Neural progenitor cell (in vitro differentiated cells): ENCODE measurements around the gene PIK3R3. TPM values are rescaled to one million over a fixed set of nuclear protein-coding genes. Genes with fewer than 3 reads are reported as not detected.

Experiments
- DNase-seq: peaks from one replicate; pipeline ENCODE4 v3.0.0-alpha.2; 2016; ENCODE audit warnings: low spot score
- H2AFZ ChIP-seq: fragments of 200-600 bp; sonication (generic); replicated peaks from 2 replicates; pipeline ENCODE4 v1.6.1; 2016; ENCODE audit warnings: antibody characterized with exemption
- H3F3A ChIP-seq: fragments of 200-600 bp; sonication (generic); 2 replicates; pipeline ENCODE4 v1.6.1; 2016; ENCODE audit warnings: antibody characterized with exemption, low read depth
- H3K27ac ChIP-seq: fragments of 200-600 bp; sonication (generic); 2 replicates; pipeline ENCODE4 v1.5.1; 2016; ENCODE audit warnings: mild to moderate bottlenecking
- H3K27me3 ChIP-seq: fragments of 200-600 bp; sonication (generic); 2 replicates; pipeline ENCODE4 v1.6.1; 2016; ENCODE audit warnings: mild to moderate bottlenecking, moderate library complexity
- H3K36me3 ChIP-seq: fragments of 200-600 bp; sonication (generic); 2 replicates; pipeline ENCODE4 v1.5.1; 2016
- H3K4me1 ChIP-seq: fragments of 200-600 bp; sonication (generic); 2 replicates; pipeline ENCODE4 v1.6.1; 2016; ENCODE audit warnings: mixed run types
- H3K4me2 ChIP-seq: fragments of 200-600 bp; sonication (generic); 2 replicates; pipeline ENCODE4 v1.6.1; 2016
- H3K4me3 ChIP-seq: fragments of 200-600 bp; sonication (generic); 2 replicates; pipeline ENCODE4 v1.5.1; 2016
- H3K79me2 ChIP-seq: fragments of 200-600 bp; sonication (generic); 2 replicates; pipeline ENCODE4 v1.6.1; 2016; ENCODE audit warnings: low read depth
- H3K9ac ChIP-seq: fragments of 200-600 bp; sonication (generic); 2 replicates; pipeline ENCODE4 v1.6.1; 2016
- H3K9me3 ChIP-seq: fragments of 200-600 bp; sonication (generic); 2 replicates; pipeline ENCODE4 v1.5.1; 2016; ENCODE audit warnings: low read depth
- H4K20me1 ChIP-seq: fragments of 200-600 bp; sonication (generic); 2 replicates; pipeline ENCODE4 v1.6.1; 2016; ENCODE audit warnings: low read depth
- H3K27ac Mint-ChIP-seq: 3 replicates; pipeline ENCODE4 v1.8.0; 2021; ENCODE audit warnings: mixed read lengths
- H3K27me3 Mint-ChIP-seq: 2 replicates; pipeline ENCODE4 v1.8.0; 2022; ENCODE audit warnings: low read depth, mild to moderate bottlenecking, inconsistent platforms, moderate library complexity, mixed read lengths; ENCODE audit not compliant: insufficient read depth
- H3K36me3 Mint-ChIP-seq: 3 replicates; pipeline ENCODE4 v1.8.0; 2021; ENCODE audit warnings: mixed read lengths
- H3K4me1 Mint-ChIP-seq: 3 replicates; pipeline ENCODE4 v1.8.0; 2021; ENCODE audit warnings: mixed read lengths
- H3K4me3 Mint-ChIP-seq: 3 replicates; pipeline ENCODE4 v1.8.0; 2021; ENCODE audit warnings: mild to moderate bottlenecking, moderate library complexity, mixed read lengths
- H3K9me3 Mint-ChIP-seq: 3 replicates; pipeline ENCODE4 v1.8.0; 2020; ENCODE audit warnings: mixed read lengths
- CTCF ChIP-seq: fragments of 200-600 bp; sonication (generic); IDR thresholded peaks from 2 replicates; pipeline ENCODE4 v1.5.1; 2017; ENCODE audit warnings: antibody characterized with exemption, mild to moderate bottlenecking
- EZH2 ChIP-seq: fragments of 200-600 bp; sonication (generic); IDR thresholded peaks from 2 replicates; pipeline ENCODE4 v1.6.1; 2017; ENCODE audit warnings: antibody characterized with exemption, mild to moderate bottlenecking, moderate library complexity
- EZH2phosphoT487 ChIP-seq: fragments of 200-600 bp; sonication (generic); IDR thresholded peaks from 2 replicates; pipeline ENCODE4 v1.6.1; 2017; ENCODE audit warnings: antibody characterized with exemption
- total RNA-seq: library from RNA; depleted of rRNA; stranded (reverse); fragments of >200 nt; gene quantifications from 2 replicates; pipeline ENCODE4 v1.2.3, GENCODE V29; 2015; ENCODE audit warnings: low replicate concordance

PIK3R3 gene
- total RNA-seq, 1 donor from 2014 or later, result 107 TPM

GRCh38 chr1:46070164-46070814, 62.1 kb downstream of the PIK3R3 start:
- H3K4me3 ChIP-seq, result no peak overlapping the region
- peaks cover 93% of the 10 kb centered on the region for H4K20me1 ChIP-seq
- no peaks in the 10 kb centered on the region for H3K27me3 Mint-ChIP-seq
- peaks cover 37% of the 10 kb centered on the region for H3K79me2 ChIP-seq
- TF ChIP-seq EZH2phosphoT487 (no peak), EZH2 (no peak), CTCF (no peak)
- no peak overlapping the region for H2AFZ ChIP-seq
- peaks cover 28% of the 10 kb centered on the region for H3K36me3 ChIP-seq
- H3K9me3 Mint-ChIP-seq, result no peaks in the 10 kb centered on the region
- no peak overlapping the region for H3K4me3 Mint-ChIP-seq
- H3K4me1 Mint-ChIP-seq, result peaks cover 2% of the 10 kb centered on the region
- H3K4me1 ChIP-seq, result peaks cover 3% of the 10 kb centered on the region
- peaks cover 23% of the 10 kb centered on the region for H3K36me3 Mint-ChIP-seq
- H3F3A ChIP-seq, result peaks cover 19% of the 10 kb centered on the region
- H3K9ac ChIP-seq, result no peak overlapping the region
- no peaks in the 10 kb centered on the region for H3K9me3 ChIP-seq
- no peak for DNase-seq
- H3K27me3 ChIP-seq, result no peaks in the 10 kb centered on the region
- no peak overlapping the region for H3K4me2 ChIP-seq
- no peak overlapping the region for H3K27ac Mint-ChIP-seq
- no peak overlapping the region for H3K27ac ChIP-seq

- Histone ChIP-seq H3K4me1 (no peaks in the 10 kb centered on the region), H3F3A (peaks cover 19% of the 10 kb centered on the region)
- H3K27me3 Mint-ChIP-seq, result no peaks in the 10 kb centered on the region
Observed at GRCh38 chr1:46068525-46068924, 63.9 kb downstream of the PIK3R3 start.

GRCh38 chr1:46067652-46068051, 64.8 kb downstream of the PIK3R3 start:
- H3K9me3 ChIP-seq, result no peaks in the 10 kb centered on the region
- Mint-ChIP-seq H3K36me3 (peaks cover 19% of the 10 kb centered on the region), H3K27me3 (no peaks in the 10 kb centered on the region), H3K4me3 (no peak overlapping the region), H3K9me3 (no peaks in the 10 kb centered on the region), H3K4me1 (no peaks in the 10 kb centered on the region), H3K27ac (no peak overlapping the region)
- no peak overlapping the region for H3K9ac ChIP-seq
- H3K4me3 ChIP-seq, result no peak overlapping the region
- H3K79me2 ChIP-seq, result peaks cover 35% of the 10 kb centered on the region
- H3K27me3 ChIP-seq, result no peaks in the 10 kb centered on the region
- H2AFZ ChIP-seq, result no peak overlapping the region
- H3K4me1 ChIP-seq, result no peaks in the 10 kb centered on the region
- peaks cover 34% of the 10 kb centered on the region for H3K36me3 ChIP-seq
- H3K4me2 ChIP-seq, result no peak overlapping the region
- no peak for DNase-seq
- TF ChIP-seq CTCF (no peak), EZH2 (no peak), EZH2phosphoT487 (no peak)
- peaks cover 77% of the 10 kb centered on the region for H4K20me1 ChIP-seq
- peaks cover 19% of the 10 kb centered on the region for H3F3A ChIP-seq
- no peak overlapping the region for H3K27ac ChIP-seq

More at GRCh38 chr1:46068525-46068924, 63.9 kb downstream of the PIK3R3 start:
- TF ChIP-seq CTCF (no peak), EZH2phosphoT487 (no peak), EZH2 (no peak)
- no peak overlapping the region for H3K4me3 Mint-ChIP-seq
- no peak overlapping the region for H3K4me2 ChIP-seq
- no peaks in the 10 kb centered on the region for H3K9me3 ChIP-seq
- peaks cover 35% of the 10 kb centered on the region for H3K79me2 ChIP-seq
- DNase-seq, result no peak
- H2AFZ ChIP-seq, result no peak overlapping the region
- peaks cover 86% of the 10 kb centered on the region for H4K20me1 ChIP-seq
- peaks cover 19% of the 10 kb centered on the region for H3K36me3 Mint-ChIP-seq
- no peak overlapping the region for H3K27ac ChIP-seq
- H3K4me3 ChIP-seq, result no peak overlapping the region
- H3K27ac Mint-ChIP-seq, result no peak overlapping the region
- H3K9ac ChIP-seq, result no peak overlapping the region
- H3K9me3 Mint-ChIP-seq, result no peaks in the 10 kb centered on the region
- peaks cover 34% of the 10 kb centered on the region for H3K36me3 ChIP-seq
- peaks cover 2% of the 10 kb centered on the region for H3K4me1 Mint-ChIP-seq
- H3K27me3 ChIP-seq, result no peaks in the 10 kb centered on the region
